Neutrophil (primary cell): ENCODE data around the gene MAP3K6.
A peak's percentile ranks its signal among the peaks of the same experiment; 100 is the strongest.

Experiments
- H3K27ac ChIP-seq: fragments of 200-600 bp; sonication (generic); 2 replicates; pipeline ENCODE4 v1.5.1; 2016; ENCODE audit warnings: mild to moderate bottlenecking, moderate library complexity
- H3K27me3 ChIP-seq: fragments of 200-600 bp; sonication (generic); 2 replicates; pipeline ENCODE4 v1.6.0; 2016; ENCODE audit warnings: mild to moderate bottlenecking
- H3K36me3 ChIP-seq: fragments of 200-600 bp; sonication (generic); 2 replicates; pipeline ENCODE4 v1.5.1; 2017
- H3K4me1 ChIP-seq, 2 experiments: fragments of 200-600 bp in 1 of 2; sonication (generic) in 1 of 2; 1 replicate in 1 of 2; 2 replicates in 1 of 2; pipeline versions ENCODE4 v1.5.1 to v1.6.1; 2013 to 2016; ENCODE audit warnings: low read depth in 1 of 2, low read length in 1 of 2, mild to moderate bottlenecking in 1 of 2, moderate library complexity in 1 of 2; ENCODE audit not compliant: control insufficient read depth in 1 of 2, insufficient read depth in 1 of 2
- H3K4me3 ChIP-seq, 2 experiments: fragments of 200-600 bp in 1 of 2; sonication (generic) in 1 of 2; 1 replicate in 1 of 2; 2 replicates in 1 of 2; pipeline ENCODE4 v1.5.1; 2013 to 2016; ENCODE audit warnings: low read depth in 1 of 2, low read length in 1 of 2, mild to moderate bottlenecking in 1 of 2, moderate library complexity in 1 of 2
- H3K9me3 ChIP-seq: fragments of 200-600 bp; sonication (generic); 2 replicates; pipeline ENCODE4 v1.5.1; 2016
- CTCF ChIP-seq: fragments of 200-600 bp; sonication (generic); IDR thresholded peaks from 2 replicates; pipeline ENCODE4 v1.5.1; 2016; ENCODE audit warnings: antibody characterized with exemption

Gene MAP3K6

GRCh38 chr1:27314737-27315136 lies 52.0 kb downstream of the MAP3K6 start:
- Histone ChIP-seq H3K4me3 (no peak overlapping the region), H3K36me3 (peaks cover 22% of the 10 kb centered on the region), H3K4me1 (no peaks in the 10 kb centered on the region), H3K27me3 (peaks cover 23% of the 10 kb centered on the region), H3K27ac (no peak overlapping the region), H3K9me3 (no peaks in the 10 kb centered on the region)
- no peak for TF ChIP-seq CTCF

GRCh38 chr1:27314169-27314568 lies 52.6 kb downstream of the MAP3K6 start:
- no peak for TF ChIP-seq CTCF
- Histone ChIP-seq H3K27ac (no peak overlapping the region), H3K9me3 (no peaks in the 10 kb centered on the region), H3K27me3 (peaks cover 23% of the 10 kb centered on the region), H3K4me1 (no peaks in the 10 kb centered on the region), H3K4me3 (no peak overlapping the region), H3K36me3 (peaks cover 24% of the 10 kb centered on the region)

GRCh38 chr1:27307874-27308598 lies 58.7 kb downstream of the MAP3K6 start:
- Histone ChIP-seq H3K27ac (peak overlapping the region; percentile 16), H3K36me3 (peaks cover 77% of the 10 kb centered on the region)

GRCh38 chr1:27306892-27307761 lies 59.6 kb downstream of the MAP3K6 start:
- no peak overlapping the region for H3K4me3 ChIP-seq
- no peaks in the 10 kb centered on the region for H3K9me3 ChIP-seq
- no peak overlapping the region for H3K27ac ChIP-seq
- no peak for TF ChIP-seq CTCF
- H3K36me3 ChIP-seq: peaks cover 86% of the 10 kb centered on the region
- no peaks in the 10 kb centered on the region for H3K27me3 ChIP-seq
- H3K4me1 ChIP-seq: no peaks in the 10 kb centered on the region

More at GRCh38 chr1:27307874-27308598, 58.7 kb downstream of the MAP3K6 start:
- no peak overlapping the region for H3K4me3 ChIP-seq
- H3K27me3 ChIP-seq: no peaks in the 10 kb centered on the region
- H3K4me1 ChIP-seq: no peaks in the 10 kb centered on the region
- TF ChIP-seq CTCF: no peak
- H3K9me3 ChIP-seq: no peaks in the 10 kb centered on the region

GRCh38 chr1:27306071-27306470 lies 60.7 kb downstream of the MAP3K6 start:
- Histone ChIP-seq H3K9me3 (no peaks in the 10 kb centered on the region), H3K4me3 (no peak overlapping the region), H3K4me1 (no peaks in the 10 kb centered on the region), H3K36me3 (peaks cover 88% of the 10 kb centered on the region), H3K27ac (no peak overlapping the region), H3K27me3 (no peaks in the 10 kb centered on the region)
- no peak for TF ChIP-seq CTCF
